HEK293 (cell line): Measurements from ENCODE around the gene AKAP9.

ENCODE experiments used
- CTCF ChIP-seq: fragments of 450-650 bp; formaldehyde crosslinking; IDR thresholded peaks from 2 replicates; pipeline ENCODE4 v1.5.1; 2016; ENCODE audit warnings: missing biosample characterization, missing genetic modification characterization
- ZBTB7A ChIP-seq: fragments of 450-650 bp; formaldehyde crosslinking; IDR thresholded peaks from 2 replicates; pipeline ENCODE4 v1.5.1; 2016; ENCODE audit warnings: low read depth, missing biosample characterization, missing genetic modification characterization
- ZNF174 ChIP-seq: fragments of 450-650 bp; formaldehyde crosslinking; IDR thresholded peaks from 2 replicates; pipeline ENCODE4 v1.5.0; 2017; ENCODE audit warnings: missing biosample characterization, mild to moderate bottlenecking, missing genetic modification characterization
- ZNF274 ChIP-seq, 2 experiments: fragments of 200-500 bp in 1 of 2; fragments of 450-650 bp in 1 of 2; sonication (Bioruptor generic) in 1 of 2; formaldehyde crosslinking in 1 of 2; IDR thresholded peaks; 2 replicates each; pipeline versions ENCODE4 v1.5.1 to v1.6.1; 2014 to 2016; ENCODE audit warnings: borderline replicate concordance in 1 of 2, inconsistent platforms in 1 of 2, low read length in 1 of 2, missing biosample characterization in 1 of 2, missing genetic modification characterization in 1 of 2
- ZNF544 ChIP-seq: fragments of 450-650 bp; formaldehyde crosslinking; IDR thresholded peaks from 2 replicates; pipeline ENCODE4 v1.5.0; 2017; ENCODE audit warnings: missing biosample characterization, missing genetic modification characterization
- ZNF548 ChIP-seq: fragments of 450-650 bp; formaldehyde crosslinking; IDR thresholded peaks from 2 replicates; pipeline ENCODE4 v1.5.1; 2016; ENCODE audit warnings: missing biosample characterization, missing genetic modification characterization
- ZNF654 ChIP-seq: fragments of 450-650 bp; formaldehyde crosslinking; IDR thresholded peaks from 2 replicates; pipeline ENCODE4 v1.5.1; 2016; ENCODE audit warnings: low read depth, missing biosample characterization, missing genetic modification characterization
- ZNF76 ChIP-seq: fragments of 450-650 bp; formaldehyde crosslinking; IDR thresholded peaks from 2 replicates; pipeline ENCODE4; 2016; ENCODE audit warnings: low read depth, missing biosample characterization, missing genetic modification characterization, borderline replicate concordance
- TF ChIP-seq, protein P1 (sequence below): fragments of 450-650 bp; formaldehyde crosslinking; conservative IDR thresholded peaks from 2 replicates; pipeline ENCODE4 v1.5.1; 2016; ENCODE audit warnings: low read depth, missing biosample characterization, missing genetic modification characterization

GRCh38 chr7:92149736-92150239 is 209.1 kb downstream of the AKAP9 start:
- TF ChIP-seq, protein P1, sequence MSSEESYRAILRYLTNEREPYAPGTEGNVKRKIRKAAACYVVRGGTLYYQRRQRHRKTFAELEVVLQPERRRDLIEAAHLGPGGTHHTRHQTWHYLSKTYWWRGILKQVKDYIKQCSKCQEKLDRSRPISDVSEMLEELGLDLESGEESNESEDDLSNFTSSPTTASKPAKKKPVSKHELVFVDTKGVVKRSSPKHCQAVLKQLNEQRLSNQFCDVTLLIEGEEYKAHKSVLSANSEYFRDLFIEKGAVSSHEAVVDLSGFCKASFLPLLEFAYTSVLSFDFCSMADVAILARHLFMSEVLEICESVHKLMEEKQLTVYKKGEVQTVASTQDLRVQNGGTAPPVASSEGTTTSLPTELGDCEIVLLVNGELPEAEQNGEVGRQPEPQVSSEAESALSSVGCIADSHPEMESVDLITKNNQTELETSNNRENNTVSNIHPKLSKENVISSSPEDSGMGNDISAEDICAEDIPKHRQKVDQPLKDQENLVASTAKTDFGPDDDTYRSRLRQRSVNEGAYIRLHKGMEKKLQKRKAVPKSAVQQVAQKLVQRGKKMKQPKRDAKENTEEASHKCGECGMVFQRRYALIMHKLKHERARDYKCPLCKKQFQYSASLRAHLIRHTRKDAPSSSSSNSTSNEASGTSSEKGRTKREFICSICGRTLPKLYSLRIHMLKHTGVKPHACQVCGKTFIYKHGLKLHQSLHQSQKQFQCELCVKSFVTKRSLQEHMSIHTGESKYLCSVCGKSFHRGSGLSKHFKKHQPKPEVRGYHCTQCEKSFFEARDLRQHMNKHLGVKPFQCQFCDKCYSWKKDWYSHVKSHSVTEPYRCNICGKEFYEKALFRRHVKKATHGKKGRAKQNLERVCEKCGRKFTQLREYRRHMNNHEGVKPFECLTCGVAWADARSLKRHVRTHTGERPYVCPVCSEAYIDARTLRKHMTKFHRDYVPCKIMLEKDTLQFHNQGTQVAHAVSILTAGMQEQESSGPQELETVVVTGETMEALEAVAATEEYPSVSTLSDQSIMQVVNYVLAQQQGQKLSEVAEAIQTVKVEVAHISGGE (tag by site-specific recombination) = no peak
- TF ChIP-seq ZNF274 (IDR thresholded peaks at IDR 0.05; ENCODE audit: low read length) (no peak), ZNF274 (tag by site-specific recombination; IDR thresholded peaks at IDR 0.05; ENCODE audit: borderline replicate concordance) (no peak), ZNF544 (tag by site-specific recombination) (no peak), ZNF654 (tag by site-specific recombination) (no peak), ZNF76 (tag by site-specific recombination) (no peak), ZNF174 (tag by site-specific recombination) (no peak), ZBTB7A (tag by site-specific recombination) (no peak), CTCF (no peak), ZNF548 (tag by site-specific recombination) (no peak)
